Peyer's patch (tissue), 4 donors: ENCODE measurements around the gene EML3. TPM values are rescaled to one million over a fixed set of nuclear protein-coding genes. Genes with fewer than 3 reads are reported as not detected.

Experiments used
- DNase-seq, 3 donors: peaks; one replicate each; pipeline ENCODE4 v3.0.0-alpha.2; 2017 to 2019
- H3K27ac ChIP-seq, 4 donors: fragments of 200-600 bp; sonication (generic); one replicate each; pipeline ENCODE4 v1.5.1; 2016 to 2019
- H3K27me3 ChIP-seq, 2 donors: fragments of 200-600 bp; sonication (generic); one replicate each; pipeline ENCODE4 v1.5.1; 2019
- H3K36me3 ChIP-seq, 3 donors: fragments of 200-600 bp; sonication (generic); one replicate each; pipeline ENCODE4 v1.5.1; 2016 to 2019
- H3K4me1 ChIP-seq, 4 donors: fragments of 200-600 bp; sonication (generic); one replicate each; pipeline ENCODE4 v1.5.1; 2016 to 2019
- H3K4me3 ChIP-seq, 4 donors: fragments of 200-600 bp; sonication (generic); 1 replicate in 3 of 4; 2 replicates in 1 of 4; pipeline ENCODE4 v1.5.1; 2016 to 2019; ENCODE audit warnings: mild to moderate bottlenecking in 1 of 4
- H3K9me3 ChIP-seq, 4 donors: fragments of 200-600 bp; sonication (generic); one replicate each; pipeline ENCODE4 v1.5.1; 2016 to 2019; ENCODE audit warnings: mild to moderate bottlenecking in 1 of 4
- POLR2A ChIP-seq, 2 donors: fragments of 450-650 bp; IDR thresholded peaks; one replicate each; pipeline ENCODE4 v1.5.1; 2017; ENCODE audit warnings: antibody characterized with exemption in 2 of 2, mild to moderate bottlenecking in 2 of 2, moderate library complexity in 2 of 2
- total RNA-seq, 4 donors: library from RNA; depleted of rRNA; stranded (reverse); fragments of >200 nt; gene quantifications; one replicate each; pipeline ENCODE4 v1.1.0, GENCODE V29; 2016
- TF ChIP-seq, protein P1 (sequence below), 6 experiments: fragments of 450-650 bp in 4 of 6; fragments of 200-600 bp in 2 of 6; sonication (generic) in 1 of 6; IDR thresholded peaks; one replicate each; pipeline ENCODE4 v1.5.1; 2017 to 2019; ENCODE audit warnings: antibody characterized with exemption in 6 of 6, mild to moderate bottlenecking in 3 of 6, moderate library complexity in 1 of 6

EML3 gene
- total RNA-seq, 4 donors from 2014 or later, result 41.3 to 128 (median 59.8) TPM

DNA sequence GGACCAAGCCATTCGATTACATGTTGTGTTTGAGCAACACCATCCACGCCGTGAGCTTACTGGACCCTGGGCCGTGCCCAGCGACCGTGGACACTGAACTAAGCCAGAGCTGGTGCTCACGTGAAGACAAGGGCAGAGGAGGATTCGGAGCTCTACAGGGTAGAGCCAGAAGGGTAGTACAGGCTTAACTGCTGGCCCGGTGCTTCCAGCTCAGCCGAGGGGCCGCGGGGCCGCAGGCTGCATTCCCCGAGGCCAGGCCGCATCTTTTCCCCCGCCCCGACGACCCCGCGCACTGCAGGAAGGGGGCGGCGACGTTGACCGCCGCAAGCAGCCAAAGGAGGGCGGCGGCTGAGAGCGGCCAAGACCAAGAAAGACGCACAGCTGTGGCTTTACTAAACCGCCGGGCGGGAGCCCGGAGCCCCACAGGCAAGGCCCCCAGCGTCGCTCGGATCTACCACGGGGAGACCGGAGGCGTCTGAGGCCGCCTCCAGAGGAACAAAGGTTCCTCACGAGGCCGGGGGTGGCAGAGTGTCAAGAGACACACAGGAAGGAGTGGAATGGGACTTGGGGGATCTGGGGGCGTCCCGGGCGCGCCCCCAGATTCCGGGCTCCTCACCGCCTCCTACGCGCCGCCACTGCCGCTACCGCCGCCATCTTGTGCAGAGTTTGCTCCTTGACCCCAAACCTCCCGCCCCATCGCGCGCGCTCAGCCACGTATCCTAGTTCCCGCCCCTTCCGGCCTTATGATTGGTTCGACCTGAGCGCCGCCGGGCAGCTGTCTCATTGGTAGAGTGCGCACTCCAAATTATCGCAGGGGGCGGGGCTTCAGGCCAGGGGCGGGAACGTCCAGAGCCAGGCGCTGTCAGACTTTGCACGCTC lies 33.6 kb upstream of the EML3 start, which contains the start of gene GANAB:
TSS of gene GANAB (minus strand) at position 668 of the 879 bp plus-strand sequence. CDS start at position 654, 14 bp downstream.
- Histone ChIP-seq H3K4me1 (peaks cover 0 to 22% (median 6%) of the 10 kb centered on the region in 4 donors), H3K27me3 (no peaks in the 10 kb centered on the region), H3K36me3 (peaks cover 0 to 45% (median 0%) of the 10 kb centered on the region in 3 donors), H3K4me3 (peak within 1 kb of the TSS; percentile 68 to 99 (median 90)), H3K9me3 (no peaks in the 10 kb centered on the region), H3K27ac (peak within 1 kb of the TSS; percentile 79 to 93 (median 92))
- peak; percentile 83 to 89 for TF ChIP-seq POLR2A (IDR thresholded peaks at IDR 0.05)
- TF ChIP-seq, protein P1, sequence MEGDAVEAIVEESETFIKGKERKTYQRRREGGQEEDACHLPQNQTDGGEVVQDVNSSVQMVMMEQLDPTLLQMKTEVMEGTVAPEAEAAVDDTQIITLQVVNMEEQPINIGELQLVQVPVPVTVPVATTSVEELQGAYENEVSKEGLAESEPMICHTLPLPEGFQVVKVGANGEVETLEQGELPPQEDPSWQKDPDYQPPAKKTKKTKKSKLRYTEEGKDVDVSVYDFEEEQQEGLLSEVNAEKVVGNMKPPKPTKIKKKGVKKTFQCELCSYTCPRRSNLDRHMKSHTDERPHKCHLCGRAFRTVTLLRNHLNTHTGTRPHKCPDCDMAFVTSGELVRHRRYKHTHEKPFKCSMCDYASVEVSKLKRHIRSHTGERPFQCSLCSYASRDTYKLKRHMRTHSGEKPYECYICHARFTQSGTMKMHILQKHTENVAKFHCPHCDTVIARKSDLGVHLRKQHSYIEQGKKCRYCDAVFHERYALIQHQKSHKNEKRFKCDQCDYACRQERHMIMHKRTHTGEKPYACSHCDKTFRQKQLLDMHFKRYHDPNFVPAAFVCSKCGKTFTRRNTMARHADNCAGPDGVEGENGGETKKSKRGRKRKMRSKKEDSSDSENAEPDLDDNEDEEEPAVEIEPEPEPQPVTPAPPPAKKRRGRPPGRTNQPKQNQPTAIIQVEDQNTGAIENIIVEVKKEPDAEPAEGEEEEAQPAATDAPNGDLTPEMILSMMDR (IDR thresholded peaks at IDR 0.05), result no peak
- DNase-seq, result peak; percentile 100

DNA sequence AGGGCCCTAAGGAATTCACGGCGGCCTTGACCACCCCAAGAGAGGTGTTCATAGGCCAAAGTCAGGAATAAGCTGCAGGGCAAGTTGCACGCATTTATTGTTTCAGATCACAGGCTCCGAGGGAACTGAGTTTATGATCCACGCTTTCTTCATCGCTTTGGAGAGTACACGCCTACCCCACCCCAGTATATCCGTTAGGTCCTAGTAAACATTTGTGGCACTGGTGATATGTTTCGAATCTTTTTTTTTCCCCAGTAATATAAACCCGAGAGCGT lies 33.0 kb upstream of the EML3 start:
- Histone ChIP-seq H3K36me3 (peaks cover 0 to 45% (median 0%) of the 10 kb centered on the region in 3 donors), H3K27me3 (no peaks in the 10 kb centered on the region), H3K9me3 (no peaks in the 10 kb centered on the region), H3K4me3 (peak overlapping the region; percentile 68 to 99 (median 90)), H3K27ac (peak overlapping the region; percentile 79 to 93 (median 92)), H3K4me1 (peaks cover 0 to 22% (median 6%) of the 10 kb centered on the region in 4 donors)
- no peak for TF ChIP-seq POLR2A (IDR thresholded peaks at IDR 0.05)
- TF ChIP-seq, protein P1 (IDR thresholded peaks at IDR 0.05), result no peak
- no peak for DNase-seq

DNA sequence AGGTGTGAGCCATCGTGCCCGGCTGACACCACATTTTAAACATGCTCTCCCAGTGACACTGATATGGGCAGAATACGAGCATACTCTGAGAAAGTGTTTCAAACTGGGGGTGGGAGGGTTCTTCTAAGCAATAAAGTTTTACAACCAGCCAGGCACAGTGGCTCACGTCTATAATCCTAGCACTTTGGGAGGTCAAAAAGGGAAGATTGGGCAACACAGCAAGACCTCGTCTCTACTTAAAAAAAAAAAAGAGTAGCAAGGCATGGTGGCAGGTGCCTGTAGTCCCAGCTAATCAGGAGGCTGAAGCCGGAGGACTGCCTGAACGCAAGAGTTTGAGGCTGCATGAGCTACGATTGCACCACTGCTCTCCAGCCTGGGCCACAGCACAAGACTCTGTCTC lies 31.6 kb upstream of the EML3 start:
- Histone ChIP-seq H3K9me3 (no peaks in the 10 kb centered on the region), H3K4me3 (no peak overlapping the region), H3K27ac (no peak overlapping the region), H3K4me1 (peaks cover 0 to 22% (median 6%) of the 10 kb centered on the region in 4 donors), H3K36me3 (peaks cover 0 to 44% (median 0%) of the 10 kb centered on the region in 3 donors), H3K27me3 (no peaks in the 10 kb centered on the region)
- TF ChIP-seq, protein P1 (IDR thresholded peaks at IDR 0.05), result no peak
- TF ChIP-seq POLR2A (IDR thresholded peaks at IDR 0.05), result no peak
- DNase-seq, result no peak

DNA sequence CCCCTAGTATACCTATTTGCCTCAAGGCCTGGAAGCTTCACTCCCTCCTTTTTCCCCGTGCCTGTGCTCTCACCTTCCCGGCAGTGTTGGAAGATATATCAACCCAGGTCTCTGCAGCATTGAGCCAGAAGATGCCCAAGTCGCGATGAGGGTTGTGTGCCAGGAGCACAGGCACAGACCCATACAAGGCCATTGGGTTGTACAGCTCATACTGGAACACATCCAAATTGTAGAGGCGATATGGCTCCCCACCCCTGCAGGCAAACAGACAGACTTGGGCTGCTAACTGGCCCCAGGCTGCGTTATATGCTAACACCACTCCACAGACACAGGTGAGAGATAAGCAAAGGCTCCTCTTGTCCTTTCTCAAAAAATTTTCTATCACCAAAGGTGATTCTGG lies 19.9 kb upstream of the EML3 start:
- H3K9me3 ChIP-seq, result no peaks in the 10 kb centered on the region
- H3K36me3 ChIP-seq, result peaks cover 0 to 97% (median 6%) of the 10 kb centered on the region in 3 donors

DNA sequence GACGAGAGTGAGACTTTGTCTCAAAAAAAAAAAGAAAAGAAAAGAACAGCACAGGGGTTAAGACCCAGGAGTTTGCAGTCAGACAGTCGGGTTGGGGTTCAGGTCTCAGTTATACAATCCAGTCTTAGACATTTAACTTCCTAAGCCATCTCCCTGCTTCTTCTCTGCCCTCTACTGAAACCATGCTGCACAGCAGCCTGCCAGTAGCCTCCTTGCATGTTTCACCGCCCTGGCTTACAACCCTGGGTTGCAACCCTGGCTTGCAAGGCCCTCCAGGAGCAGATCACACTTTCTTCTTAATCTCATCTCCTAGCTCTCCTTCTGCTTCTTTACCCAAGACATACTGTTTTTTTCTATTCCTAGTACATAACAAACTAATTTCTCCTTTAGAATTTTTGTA lies 15.1 kb upstream of the EML3 start:
- Histone ChIP-seq H3K4me1 (no peaks in the 10 kb centered on the region), H3K27me3 (no peaks in the 10 kb centered on the region), H3K36me3 (peaks cover 0 to 76% (median 6%) of the 10 kb centered on the region in 3 donors), H3K4me3 (no peak overlapping the region), H3K9me3 (no peaks in the 10 kb centered on the region), H3K27ac (no peak overlapping the region)
- no peak for DNase-seq
- TF ChIP-seq, protein P1 (IDR thresholded peaks at IDR 0.05), result peak in 1 of 6 experiments; percentile 3
- TF ChIP-seq POLR2A (IDR thresholded peaks at IDR 0.05), result no peak

More for the DNA sequence above, 19.9 kb upstream of the EML3 start:
- no peak for TF ChIP-seq POLR2A (IDR thresholded peaks at IDR 0.05)
- TF ChIP-seq, protein P1 (IDR thresholded peaks at IDR 0.05), result no peak
- Histone ChIP-seq H3K4me3 (no peak overlapping the region), H3K27ac (no peak overlapping the region), H3K4me1 (no peaks in the 10 kb centered on the region), H3K27me3 (no peaks in the 10 kb centered on the region)
- DNase-seq, result no peak
